DMS 273 treated with DMSO at 0.1 percent for 48 hours (cell line): Measurements from ENCODE around the gene PAPPA.

Experiments used
- DNase-seq: peaks from one replicate; lab custom pipeline; 2025; lab: John Stamatoyannopoulos, UW

PAPPA gene

DNA sequence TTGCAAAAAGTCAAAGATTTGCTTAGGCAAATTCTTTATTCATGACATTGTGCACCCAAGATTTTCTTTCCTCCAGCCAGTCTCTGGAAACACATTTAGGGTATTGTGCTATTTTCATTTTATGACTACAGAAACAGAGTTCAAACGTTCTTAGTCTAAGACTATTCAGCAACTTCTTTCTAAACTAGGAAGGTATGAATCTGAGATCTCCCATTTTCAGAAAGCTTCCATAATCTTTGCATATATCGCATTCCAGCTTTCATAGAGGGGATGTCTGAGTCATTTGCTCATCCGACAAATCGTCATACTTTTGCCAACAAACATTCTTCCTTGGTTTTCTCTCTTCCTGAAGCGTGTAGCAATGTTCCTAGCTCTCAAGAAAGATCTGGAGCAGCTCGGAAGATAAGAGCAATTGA, 1.6 kb upstream of the PAPPA start:
- DNase-seq: no peak

DNA sequence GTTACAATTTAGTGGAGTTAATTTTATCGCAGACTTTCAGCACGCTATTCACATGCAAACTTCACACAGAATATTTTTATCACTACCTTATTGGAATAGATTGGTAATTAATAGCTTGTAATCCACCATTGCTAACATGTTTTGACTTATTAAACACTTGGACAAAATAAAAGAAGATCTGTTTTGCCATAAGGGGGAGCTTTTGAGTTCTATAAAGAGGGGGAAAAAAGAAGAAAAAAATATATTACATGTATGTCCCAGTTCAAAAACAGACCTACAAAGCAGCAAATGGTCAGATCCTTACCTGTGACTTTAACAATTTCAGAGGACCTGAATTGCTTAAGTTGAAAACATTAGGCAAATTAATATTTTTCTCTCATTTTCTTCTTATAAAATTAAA, 1.2 kb upstream of the PAPPA start:
- no peak for DNase-seq

DNA sequence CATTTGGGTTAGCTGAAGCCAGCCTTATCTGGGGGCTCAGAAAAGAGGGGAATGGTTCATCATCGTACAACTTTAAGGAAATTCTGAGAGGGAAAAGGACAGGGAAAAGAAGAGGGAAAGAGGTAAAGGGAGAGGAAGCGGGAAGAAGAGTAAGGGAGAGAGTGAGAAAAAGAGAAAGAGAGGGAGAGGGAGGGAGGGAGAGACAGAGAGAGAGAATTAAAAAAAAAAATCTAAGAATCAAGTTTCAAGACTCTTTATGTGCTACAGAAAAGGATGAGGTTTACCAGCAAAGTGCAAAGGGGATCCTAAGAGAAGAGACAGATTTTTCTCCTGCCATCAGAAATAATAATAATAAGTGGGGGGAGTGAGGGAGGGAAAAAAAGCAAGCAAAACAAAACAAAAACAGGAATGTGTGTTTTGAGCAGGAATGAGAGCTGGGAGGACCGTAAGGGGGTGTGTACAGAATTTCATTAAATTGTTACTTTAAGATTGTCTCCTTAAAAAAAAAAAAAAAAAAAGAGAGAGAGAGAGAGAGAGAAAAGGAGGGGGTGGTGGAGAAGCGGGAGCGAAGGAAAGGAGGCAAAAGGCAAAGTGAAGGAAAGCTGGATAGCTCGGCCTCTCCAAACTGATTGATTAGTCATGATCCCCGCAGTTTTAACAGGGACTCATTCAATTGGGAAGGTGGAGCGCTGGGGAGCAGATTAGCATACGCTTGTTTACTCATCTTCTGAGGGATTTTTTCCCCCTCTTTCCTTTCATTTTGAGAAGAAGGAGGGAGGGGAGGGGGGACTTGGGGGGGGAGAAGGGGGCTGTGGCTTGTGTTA, 438 bp upstream of the PAPPA start:
- no peak for DNase-seq

DNA sequence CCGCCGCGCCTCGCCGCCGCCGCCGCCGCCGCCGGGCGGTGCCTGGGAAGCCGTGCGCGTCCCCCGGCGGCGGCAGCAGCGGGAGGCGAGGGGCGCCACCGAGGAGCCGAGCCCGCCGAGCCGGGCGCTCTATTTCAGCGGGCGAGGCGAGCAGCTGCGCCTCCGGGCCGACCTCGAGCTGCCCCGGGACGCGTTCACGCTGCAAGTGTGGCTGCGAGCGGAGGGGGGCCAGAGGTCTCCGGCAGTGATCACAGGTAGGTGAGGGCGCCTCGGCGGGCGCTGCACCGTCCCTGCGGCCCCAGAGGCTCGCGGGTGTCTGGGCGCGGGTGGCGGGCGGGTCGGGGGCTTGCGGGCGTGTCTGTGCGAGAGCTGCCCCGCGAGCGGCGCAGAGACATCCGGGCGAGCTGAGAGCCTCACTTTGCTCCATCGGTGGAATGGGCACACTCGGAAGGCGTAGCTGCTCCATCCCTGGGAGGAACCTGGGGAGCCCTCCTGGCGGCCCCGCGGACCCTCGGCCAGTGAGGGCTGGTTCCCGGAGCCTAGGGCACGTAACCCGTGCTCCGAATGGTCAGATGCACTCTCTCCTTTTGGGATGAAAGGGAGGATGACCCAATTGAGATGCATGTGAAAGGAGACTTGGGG, 864 bp downstream of the PAPPA start:
- DNase-seq: no peak

DNA sequence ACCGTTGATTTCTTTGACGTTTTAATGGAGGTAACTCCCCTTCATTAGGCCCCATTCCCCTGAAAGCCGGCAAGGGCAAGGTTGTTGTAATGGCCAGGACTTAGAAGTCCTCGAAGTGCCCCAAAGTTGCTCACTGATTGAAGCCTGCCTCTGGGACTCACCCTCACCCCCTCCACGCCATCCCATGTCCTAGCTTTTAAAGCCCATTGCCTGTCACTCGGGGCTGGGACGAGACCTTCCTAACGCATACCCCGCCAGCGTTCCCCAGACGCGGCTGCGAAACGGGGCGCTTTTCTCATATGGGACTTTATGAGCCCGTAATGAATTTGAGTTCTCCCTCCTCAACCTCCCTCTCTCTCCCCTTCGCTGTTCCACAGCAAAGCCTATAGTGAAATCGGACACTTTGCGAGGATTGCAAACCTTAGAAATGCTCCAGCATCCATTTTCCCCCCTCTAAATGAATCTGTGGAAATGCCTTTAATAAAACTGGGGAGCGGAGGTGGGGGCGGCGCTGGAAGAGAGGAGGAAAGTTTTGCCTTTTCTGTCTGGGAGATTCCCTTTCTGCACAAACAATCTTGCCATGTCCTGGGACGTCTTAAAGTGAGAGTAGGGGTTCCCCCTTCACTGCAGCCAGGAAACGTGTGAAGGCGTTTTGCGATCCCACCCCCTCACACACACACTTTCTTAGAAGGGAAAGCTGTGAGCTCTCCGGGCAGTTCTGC, 1.5 kb downstream of the PAPPA start:
- DNase-seq: no peak

DNA sequence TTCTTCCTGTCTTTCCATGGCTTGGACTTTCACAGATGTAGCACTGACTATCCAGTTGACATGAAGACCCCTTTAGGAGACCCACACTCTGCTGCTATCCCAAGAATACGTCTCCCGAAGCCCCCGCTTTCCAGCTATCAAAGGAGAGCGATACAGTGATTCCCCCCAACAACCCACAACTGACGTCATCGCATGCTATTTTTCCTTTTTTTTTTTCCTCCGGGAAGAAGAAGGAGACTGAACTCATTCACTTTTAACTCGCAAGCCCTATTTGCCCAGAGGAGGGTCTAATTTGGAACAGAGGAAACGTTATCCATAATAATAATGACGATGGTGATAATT, 2.1 kb downstream of the PAPPA start:
- no peak for DNase-seq

DNA sequence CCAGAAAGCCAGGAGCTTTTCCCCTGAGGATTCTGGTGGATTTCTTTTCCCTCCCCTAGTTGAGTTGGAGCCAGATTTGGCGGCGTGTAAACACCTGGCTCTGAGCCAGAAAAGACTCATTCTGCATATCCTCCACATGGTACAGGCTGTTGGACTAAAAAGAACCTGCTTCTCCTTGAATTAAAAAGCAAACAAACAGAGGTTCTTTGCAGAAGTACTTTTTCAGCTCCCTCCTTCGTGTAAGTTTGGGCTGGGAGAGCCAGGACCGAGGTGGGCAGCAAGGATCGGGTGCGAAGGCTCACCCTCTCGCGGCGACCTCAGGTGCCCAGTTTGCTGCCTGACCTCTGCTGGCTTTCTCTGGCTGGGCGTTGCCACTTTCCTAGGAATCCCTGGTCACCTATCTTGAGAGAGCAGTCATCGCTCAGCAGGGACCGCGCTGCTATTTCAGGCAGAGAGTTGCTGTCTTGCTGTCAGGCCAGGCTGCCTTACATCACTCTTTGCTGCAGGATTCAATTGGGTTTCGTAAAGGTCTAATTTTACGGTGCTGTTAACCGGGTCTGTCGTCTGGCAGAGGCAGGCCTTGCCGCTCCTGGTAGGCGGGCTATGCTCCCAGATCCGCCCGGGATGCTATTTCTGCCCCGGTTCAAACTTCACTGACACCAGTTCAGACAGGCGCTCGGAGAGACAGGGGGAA, 3.2 kb downstream of the PAPPA start:
- peak; percentile 11 for DNase-seq

DNA sequence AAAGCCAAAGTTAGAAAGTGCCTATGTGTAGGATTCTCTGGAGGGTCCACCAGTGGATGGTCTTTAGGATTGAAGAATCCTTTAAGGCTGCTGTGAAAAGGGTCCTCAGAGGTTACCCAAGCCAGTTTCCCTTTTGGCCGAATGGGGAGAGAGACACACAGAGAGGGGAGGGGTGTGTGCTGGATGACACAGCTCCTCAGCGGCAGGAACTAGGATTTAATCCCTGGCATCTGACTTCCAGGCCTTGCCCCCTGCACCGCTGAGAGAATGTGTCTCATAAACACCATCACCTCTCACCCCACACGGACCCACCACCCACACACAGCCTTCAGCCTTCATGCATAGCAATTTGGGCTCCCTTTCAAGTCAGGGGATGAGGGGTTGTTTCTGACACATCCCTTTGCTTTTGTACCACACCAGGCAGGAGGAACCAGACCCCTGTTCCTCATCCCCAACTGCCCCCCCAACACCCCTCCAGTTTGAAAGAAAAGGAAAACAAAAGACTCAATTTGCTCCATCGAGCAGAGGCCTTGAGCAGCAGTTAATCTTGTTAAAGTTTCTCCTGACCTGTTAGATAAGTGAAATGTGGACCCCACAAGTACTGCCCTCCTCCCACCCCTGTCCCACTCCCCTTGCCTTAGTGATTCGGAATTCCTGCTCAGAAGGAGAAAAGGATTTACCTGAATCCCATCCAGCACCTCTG, 4.0 kb downstream of the PAPPA start:
- DNase-seq: no peak

DNA sequence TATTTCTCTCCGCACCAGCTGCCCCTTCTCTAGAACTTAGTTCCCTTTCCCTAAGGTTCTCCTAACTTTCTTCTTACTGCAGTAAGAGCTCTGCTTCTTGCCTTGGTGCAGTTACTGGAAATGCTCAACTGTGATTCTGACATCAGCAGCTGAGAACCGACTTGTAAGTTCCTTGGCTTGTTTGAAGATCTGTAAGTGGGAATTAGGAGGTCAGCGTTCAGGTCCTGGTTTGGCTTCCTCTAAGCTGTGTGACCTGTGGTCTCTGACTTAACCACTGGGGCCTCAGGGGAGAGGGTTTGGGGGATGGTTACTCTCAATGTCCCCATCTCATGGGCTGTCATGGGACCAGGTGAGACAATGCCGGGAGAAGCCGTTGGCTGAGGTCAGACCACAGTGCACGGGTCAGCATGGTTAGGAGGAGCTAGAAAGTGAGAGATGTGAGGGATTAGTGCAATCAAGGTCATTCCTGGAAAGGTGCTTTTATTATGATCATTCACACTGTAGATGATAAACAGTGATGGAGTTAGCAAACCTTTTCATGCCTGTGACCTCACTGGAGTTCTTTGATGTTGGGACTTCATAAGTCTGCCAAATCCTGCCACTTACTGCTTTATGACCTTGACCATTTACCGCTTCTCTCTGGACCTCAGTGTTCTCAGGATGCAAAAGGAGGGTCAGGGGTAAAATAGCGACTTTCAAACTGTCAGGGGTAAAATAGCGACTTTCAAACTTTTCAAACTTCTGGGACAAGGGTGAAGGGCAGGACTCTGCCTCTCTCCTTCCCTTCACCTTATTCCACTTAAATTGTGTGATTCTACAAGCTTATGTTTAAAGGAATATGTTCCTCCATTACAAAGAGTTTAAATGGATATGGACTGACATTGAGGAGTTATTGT, 7.3 kb downstream of the PAPPA start:
- no peak for DNase-seq

DNA sequence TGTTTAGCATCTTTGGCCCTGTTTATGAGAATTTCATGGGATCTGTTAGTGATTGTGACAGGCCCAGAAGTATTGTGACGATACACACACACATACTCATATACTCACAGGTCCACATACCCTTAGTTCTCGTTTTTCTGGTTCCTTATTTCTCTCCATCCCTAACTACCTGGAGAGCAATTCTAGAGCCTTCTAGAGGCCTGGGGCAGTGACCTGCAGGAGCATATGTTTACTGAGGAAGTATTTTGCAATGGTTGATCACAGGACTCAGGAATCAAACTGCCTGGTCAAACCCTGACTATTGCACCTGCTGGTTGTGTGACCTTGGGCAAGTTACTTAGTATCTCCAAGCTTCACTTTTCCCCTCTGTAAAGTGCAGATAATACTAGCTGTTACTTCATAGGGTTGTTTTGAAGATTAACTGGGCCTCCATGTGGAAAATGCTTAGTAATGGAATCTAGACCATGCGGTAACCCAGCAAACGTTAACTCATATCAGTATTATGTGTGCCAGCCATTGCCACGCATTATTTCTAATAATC, 8.7 kb downstream of the PAPPA start:
- DNase-seq: no peak

DNA sequence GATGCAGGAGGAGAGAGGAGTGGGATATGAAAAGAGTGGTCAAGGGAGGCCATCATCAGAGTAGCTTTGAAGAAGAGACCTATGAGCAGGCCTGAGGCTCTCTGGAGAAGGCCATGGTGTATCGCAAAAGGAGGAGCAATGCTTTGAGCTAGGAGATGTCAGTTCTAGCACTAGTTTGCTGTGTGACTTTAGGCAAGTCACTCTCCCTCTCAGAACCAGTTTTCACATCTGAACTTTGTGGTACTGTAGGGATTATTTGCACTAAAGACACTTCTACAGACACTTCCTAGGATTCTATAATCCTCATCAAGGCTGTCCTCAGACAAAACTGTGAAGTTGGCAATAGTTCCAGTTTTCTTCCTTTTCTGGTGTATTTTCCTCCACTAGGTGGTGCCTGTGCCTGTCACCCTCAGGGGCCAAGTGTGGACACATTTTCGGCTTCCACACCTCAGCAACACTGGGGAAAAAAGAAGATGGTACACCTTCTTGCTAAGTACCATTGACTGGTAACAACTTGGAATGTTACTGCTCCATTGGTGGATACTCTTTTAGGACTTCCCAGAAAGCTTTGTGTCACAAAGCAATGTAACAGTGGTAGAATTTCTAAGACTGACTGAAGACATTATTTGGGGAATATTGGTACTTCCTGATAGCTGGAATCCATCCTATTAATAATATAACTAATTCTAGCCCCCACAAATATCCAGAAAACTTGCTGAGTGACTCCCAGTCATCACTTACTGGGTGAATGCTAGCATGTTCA, 9.9 kb downstream of the PAPPA start:
- no peak for DNase-seq

DNA sequence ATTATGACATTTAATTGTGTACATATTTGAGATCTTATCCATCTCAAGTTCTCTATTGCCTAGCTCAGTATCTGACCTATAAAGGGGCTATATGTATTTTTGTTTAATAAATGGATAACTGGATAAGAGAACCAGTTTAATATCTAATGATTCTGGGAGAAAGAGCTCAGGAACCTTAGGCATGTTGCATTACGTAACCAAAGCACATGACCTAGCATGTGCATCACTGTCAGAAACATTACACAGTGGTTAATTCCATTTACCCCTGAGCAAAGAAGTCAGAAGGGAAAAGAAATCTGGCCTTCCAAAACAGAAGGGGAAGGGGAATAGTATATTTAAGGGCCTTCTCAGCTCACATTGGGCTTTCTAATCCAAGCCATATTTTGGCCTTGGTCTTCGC, 12.3 kb downstream of the PAPPA start:
- no peak for DNase-seq

DNA sequence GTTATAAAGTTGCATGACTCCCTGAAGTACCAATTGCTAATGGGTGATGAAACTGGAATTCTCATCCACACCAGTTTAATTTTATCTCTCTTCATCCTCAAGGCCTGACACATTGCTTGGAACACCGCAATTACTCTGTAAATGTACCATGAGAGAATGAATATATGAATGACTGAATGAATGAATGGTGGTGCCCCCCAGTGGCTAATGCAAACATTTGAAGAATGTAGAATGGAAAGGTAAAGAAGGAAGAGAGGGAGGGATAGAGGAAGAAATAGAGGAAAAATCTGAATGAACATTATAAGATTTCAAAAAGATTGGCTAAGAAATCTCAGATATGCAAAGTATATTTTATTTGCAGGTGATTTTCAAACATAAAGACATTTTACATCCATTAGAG, 13.1 kb downstream of the PAPPA start:
- DNase-seq: no peak

DNA sequence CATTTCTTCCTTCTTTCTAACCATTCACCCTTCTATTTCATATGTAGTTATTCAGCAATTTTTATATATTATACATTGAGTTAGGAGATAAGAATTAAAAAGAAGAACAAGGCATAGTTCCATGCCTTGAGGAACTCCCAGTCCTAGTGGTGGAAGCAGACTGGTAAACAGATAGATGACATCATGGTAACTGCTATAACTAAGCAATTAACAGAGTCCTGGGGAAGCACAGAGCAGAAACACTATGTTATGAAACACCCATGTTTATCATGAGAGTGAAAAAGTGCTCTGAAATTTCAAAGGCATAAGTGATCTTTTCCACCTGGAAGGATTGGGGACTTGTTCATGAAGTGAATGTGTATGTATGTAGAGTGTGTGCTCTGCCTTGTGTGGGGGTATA, 14.6 kb downstream of the PAPPA start:
- DNase-seq: no peak

DNA sequence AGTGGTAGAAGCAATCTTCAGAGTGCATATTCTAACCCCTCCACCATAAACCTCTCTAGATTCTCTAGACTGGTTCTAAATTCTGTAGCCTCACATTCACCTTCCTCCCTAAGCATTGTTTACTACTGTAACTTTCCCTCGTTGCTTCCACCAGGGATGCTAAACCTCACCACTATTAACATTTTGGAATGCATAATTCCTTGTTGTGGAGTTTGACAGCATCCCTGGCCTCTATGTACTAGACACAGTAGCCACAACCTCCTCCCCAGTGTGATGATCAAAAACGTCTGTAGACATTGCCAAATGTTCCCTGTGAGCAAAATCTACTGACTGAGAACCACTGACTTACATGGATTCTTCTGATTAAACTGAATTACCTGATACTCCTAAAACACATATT, 18.6 kb downstream of the PAPPA start:
- no peak for DNase-seq

DNA sequence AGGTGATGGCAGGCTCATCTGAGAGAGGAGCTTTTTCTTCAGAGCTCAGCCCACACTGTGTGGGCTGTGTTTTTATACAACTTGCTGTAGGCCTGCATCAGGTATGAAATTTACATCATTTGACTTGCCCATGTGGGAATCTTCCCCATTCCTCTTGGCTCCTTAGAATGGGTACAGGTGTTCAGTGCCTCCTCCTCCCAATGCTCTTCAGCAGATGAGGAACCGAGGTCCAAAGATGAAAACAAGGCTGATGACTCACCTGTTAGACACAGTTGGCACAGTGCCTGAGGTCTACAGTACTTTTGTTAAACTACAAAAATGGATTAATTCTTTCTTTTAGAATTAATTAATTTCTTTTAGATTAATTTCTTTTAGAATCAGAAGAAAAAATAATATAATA, 20.8 kb downstream of the PAPPA start:
- DNase-seq: no peak

DNA sequence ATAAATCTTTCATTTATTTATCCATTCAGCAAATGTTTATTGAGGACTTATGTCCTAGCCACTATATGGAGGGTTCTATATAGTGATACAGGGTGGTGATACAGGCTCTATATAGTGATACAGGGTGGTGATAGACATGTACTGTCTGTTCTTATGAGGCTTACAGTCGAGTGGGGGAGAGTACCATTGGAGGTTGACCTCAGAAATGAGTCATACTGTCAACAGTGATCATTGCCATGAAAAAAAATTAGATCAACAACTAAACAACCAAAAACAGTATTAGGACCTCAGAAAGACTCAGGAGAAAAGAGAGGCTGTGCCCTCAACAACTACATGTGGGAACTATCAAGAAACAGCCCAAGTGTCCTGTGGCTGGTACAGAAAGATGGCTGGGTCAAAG, 22.0 kb downstream of the PAPPA start:
- no peak for DNase-seq

DNA sequence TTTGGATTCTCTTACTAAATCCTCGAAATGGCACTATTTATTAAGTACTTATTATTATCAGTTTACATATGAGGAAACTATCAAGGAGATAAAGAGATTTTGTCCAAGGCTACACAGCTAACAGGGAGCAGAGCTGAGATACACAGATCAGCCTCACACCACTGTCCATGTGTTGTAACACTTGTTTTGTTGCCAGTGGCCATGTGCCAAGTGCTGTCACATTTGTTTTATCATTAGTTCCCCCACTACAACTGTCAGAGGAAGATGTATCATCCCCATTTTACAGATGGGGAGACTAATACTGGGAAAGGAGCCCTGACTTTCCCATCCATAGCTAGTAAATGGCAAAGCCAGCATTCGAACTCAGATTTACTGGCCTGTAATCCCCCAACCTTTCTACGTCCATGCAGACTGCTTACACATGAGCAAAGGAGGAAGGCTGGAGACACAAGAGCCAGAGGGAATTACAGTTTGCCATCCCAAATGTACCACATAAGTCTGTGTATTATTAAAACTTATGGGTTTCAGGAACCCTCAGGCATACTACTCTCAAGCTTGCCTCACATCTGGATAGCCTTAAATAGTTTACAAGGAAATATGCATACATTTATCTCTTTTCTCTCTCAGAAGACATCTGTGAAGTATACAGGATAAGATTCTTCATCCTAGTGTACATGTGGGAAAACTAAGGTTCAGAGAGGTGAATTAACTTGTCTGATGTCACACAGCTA, 25.1 kb downstream of the PAPPA start:
- no peak for DNase-seq

DNA sequence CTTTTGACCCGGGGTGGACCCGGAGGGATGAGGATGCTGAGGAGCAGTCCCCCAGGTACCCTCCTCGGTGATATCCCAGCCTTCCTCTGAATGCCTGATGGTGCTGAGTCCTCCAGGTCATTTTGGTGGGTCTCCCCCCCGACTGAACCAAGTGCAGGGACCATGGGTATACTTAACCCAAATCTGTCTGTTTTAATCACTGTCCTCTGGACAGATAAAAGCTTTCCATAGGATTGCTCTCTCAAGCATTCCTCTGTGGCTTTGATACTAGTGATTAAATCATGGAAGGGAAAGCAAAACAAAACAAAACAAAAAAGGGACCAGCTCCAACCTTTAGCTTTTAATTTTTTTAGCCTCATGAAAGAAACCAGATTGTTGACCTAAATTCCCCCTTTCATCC, 26.0 kb downstream of the PAPPA start:
- DNase-seq: no peak
